ENCODE data around the gene TOB1. TPM values are rescaled to one million over a fixed set of nuclear protein-coding genes. Genes with fewer than 3 reads are reported as not detected.

Gene TOB1
- polyA plus RNA-seq, 1 donor (not counting 4 experiments of a cell fraction or from before 2014, with no cell fraction given), result 64.4 TPM

- Histone ChIP-seq H3K36me3 (ENCODE audit: control insufficient read depth in 2 of 2, extremely low read depth in 1 of 2, insufficient read depth in 2 of 2, low read length in 2 of 2) (no peaks in the 10 kb centered on the region), H3K79me2 (ENCODE audit: control insufficient read depth, insufficient read depth, low read length) (no peaks in the 10 kb centered on the region), H2AFZ (ENCODE audit: control insufficient read depth, low read length) (peak overlapping the region; percentile 71), H3K27ac (ENCODE audit: control insufficient read depth, insufficient read depth, low read length) (no peak overlapping the region), H3K4me2 (ENCODE audit: control insufficient read depth, extremely low read depth, insufficient read depth, low read depth, low read length) (no peak overlapping the region), H3K9ac (ENCODE audit: control insufficient read depth, extremely low read depth, insufficient read depth, low read length) (no peak overlapping the region), H3K9me1 (ENCODE audit: control insufficient read depth, extremely low read depth, insufficient read depth, low read length) (no peaks in the 10 kb centered on the region), H3K9me3 (ENCODE audit: control insufficient read depth, low read depth, low read length) (no peaks in the 10 kb centered on the region), H3K4me3 (ENCODE audit: control insufficient read depth in 2 of 3, extremely low read depth in 1 of 3, insufficient read depth in 2 of 3, low read depth in 1 of 3, low read length in 3 of 3) (no peak overlapping the region), H4K20me1 (ENCODE audit: control insufficient read depth, extremely low read depth, insufficient read depth, low read length) (no peaks in the 10 kb centered on the region), H3K4me1 (ENCODE audit: control insufficient read depth, extremely low read depth, insufficient read depth, low read length) (peaks cover 5% of the 10 kb centered on the region), H3K27me3 (ENCODE audit: control insufficient read depth, extremely low read depth, insufficient read depth, low read length) (peaks cover 13% of the 10 kb centered on the region)
- no peak for FAIRE-seq
- dilution Hi-C loops (cut with MboI; ENCODE audit: extremely low pct_ligation_motif_present, low sequenced_read_pairs), result no loop called here
- TF ChIP-seq EZH2 (IDR thresholded peaks at IDR 0.05; ENCODE audit: low read length) (no peak), CTCF (optimal IDR thresholded peaks at IDR 0.05 in 1 of 3, IDR thresholded peaks at IDR 0.05 in 1 of 3, conservative IDR thresholded peaks at IDR 0.05 in 1 of 3; ENCODE audit: extremely low read depth in 1 of 3, insufficient read depth in 2 of 3, low read length in 3 of 3) (no peak)
- DNase-seq (ENCODE audit: low read depth, low spot score), result no peak
Measured at GRCh38 chr17:50830994-50831393, 35.2 kb downstream of the TOB1 start.

- Histone ChIP-seq H3K4me3 (ENCODE audit: control insufficient read depth in 2 of 3, extremely low read depth in 1 of 3, insufficient read depth in 2 of 3, low read depth in 1 of 3, low read length in 3 of 3) (no peak overlapping the region), H3K9me3 (ENCODE audit: control insufficient read depth, low read depth, low read length) (no peaks in the 10 kb centered on the region), H3K4me2 (ENCODE audit: control insufficient read depth, extremely low read depth, insufficient read depth, low read depth, low read length) (no peak overlapping the region), H3K79me2 (ENCODE audit: control insufficient read depth, insufficient read depth, low read length) (no peaks in the 10 kb centered on the region), H3K27me3 (ENCODE audit: control insufficient read depth, extremely low read depth, insufficient read depth, low read length) (peaks cover 11% of the 10 kb centered on the region), H3K36me3 (ENCODE audit: control insufficient read depth in 2 of 2, extremely low read depth in 1 of 2, insufficient read depth in 2 of 2, low read length in 2 of 2) (no peaks in the 10 kb centered on the region), H3K27ac (ENCODE audit: control insufficient read depth, insufficient read depth, low read length) (no peak overlapping the region), H3K9me1 (ENCODE audit: control insufficient read depth, extremely low read depth, insufficient read depth, low read length) (no peaks in the 10 kb centered on the region), H2AFZ (ENCODE audit: control insufficient read depth, low read length) (no peak overlapping the region), H3K4me1 (ENCODE audit: control insufficient read depth, extremely low read depth, insufficient read depth, low read length) (peaks cover 5% of the 10 kb centered on the region), H3K9ac (ENCODE audit: control insufficient read depth, extremely low read depth, insufficient read depth, low read length) (no peak overlapping the region), H4K20me1 (ENCODE audit: control insufficient read depth, extremely low read depth, insufficient read depth, low read length) (no peaks in the 10 kb centered on the region)
- no peak for DNase-seq (ENCODE audit: low read depth, low spot score)
- no peak for TF ChIP-seq EZH2 (IDR thresholded peaks at IDR 0.05; ENCODE audit: low read length)
- no peak for TF ChIP-seq CTCF (optimal IDR thresholded peaks at IDR 0.05 in 1 of 3, IDR thresholded peaks at IDR 0.05 in 1 of 3, conservative IDR thresholded peaks at IDR 0.05 in 1 of 3; ENCODE audit: extremely low read depth in 1 of 3, insufficient read depth in 2 of 3, low read length in 3 of 3)
- dilution Hi-C loops (cut with MboI; ENCODE audit: extremely low pct_ligation_motif_present, low sequenced_read_pairs), result no loop called here
- no peak for FAIRE-seq
Measured at GRCh38 chr17:50830352-50830751, 35.8 kb downstream of the TOB1 start.
